ENCODE measurements around the gene EIF5A2. TPM values are rescaled to one million over a fixed set of nuclear protein-coding genes. Genes with fewer than 3 reads are reported as not detected.
"Not testable (repeated sequence)": the region's sequence is repeated elsewhere in the genome, so short reads cannot be mapped to it uniquely, and the experiment has no call there.

EIF5A2 gene
- total RNA-seq, 1 donor from 2014 or later = 8.7 TPM

DNA sequence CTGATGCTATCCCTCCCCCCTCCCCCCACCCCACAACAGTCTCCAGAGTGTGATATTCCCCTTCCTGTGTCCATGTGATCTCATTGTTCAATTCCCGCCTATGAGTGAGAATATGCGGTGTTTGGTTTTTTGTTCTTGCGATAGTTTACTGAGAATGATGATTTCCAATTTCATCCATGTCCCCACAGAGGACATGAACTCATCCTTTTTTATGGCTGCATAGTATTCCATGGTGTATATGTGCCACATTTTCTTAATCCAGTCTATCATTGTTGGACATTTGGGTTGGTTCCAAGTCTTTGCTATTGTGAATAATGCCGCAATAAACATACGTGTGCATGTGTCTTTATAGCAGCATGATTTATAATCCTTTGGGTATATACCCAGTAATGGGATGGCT is 29.7 kb downstream of the EIF5A2 start:
- H3K27ac Mint-ChIP-seq; intact Hi-C loops (cut with micrococcal nuclease); H3K36me3 Mint-ChIP-seq (ENCODE audit: low read depth); H3K4me1 Mint-ChIP-seq; H3K27me3 Mint-ChIP-seq; H3K9me3 Mint-ChIP-seq; DNase-seq; H3K4me3 Mint-ChIP-seq: not testable (repeated sequence)

DNA sequence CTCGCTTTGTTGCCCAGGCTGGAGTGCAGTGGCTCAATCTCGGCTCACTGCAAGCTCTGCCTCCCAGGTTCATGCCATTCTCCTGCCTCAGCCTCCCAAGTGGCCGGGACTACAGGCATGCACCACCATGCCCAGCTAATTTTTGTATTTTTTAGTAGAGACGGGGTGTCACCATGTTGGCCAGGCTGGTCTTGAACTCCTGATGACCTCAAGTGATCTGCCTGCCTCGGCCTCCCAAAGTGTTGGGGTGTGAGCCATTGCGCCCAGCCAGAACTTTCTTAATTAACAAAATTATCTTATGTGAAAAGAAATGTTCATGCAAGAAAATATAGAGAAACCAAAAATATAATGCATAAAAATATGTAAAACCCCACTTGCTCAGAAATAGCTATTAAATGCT is 31.1 kb downstream of the EIF5A2 start:
- H3K27ac Mint-ChIP-seq; H3K9me3 Mint-ChIP-seq; H3K36me3 Mint-ChIP-seq (ENCODE audit: low read depth); H3K27me3 Mint-ChIP-seq; H3K4me1 Mint-ChIP-seq; H3K4me3 Mint-ChIP-seq; DNase-seq; intact Hi-C loops (cut with micrococcal nuclease): not testable (repeated sequence)

DNA sequence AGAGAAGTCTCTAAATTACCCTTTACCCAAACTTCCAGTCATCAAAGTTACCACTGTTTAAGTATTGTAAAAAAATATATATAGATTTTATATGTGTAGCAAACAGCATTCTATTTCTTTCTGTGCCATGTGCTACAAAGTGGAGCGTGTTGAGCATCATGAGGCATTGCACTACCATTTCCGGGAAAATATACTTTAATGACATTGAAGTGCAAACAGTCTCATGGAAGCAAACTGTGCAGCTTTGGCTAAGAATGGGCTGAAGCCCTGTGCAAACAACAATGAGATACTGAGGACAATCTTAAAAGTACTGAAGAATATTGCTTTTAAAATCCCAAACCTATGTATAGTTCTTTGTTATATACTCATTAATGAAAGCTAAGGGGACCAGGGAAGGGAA is 31.9 kb downstream of the EIF5A2 start:
- intact Hi-C loops (cut with micrococcal nuclease) = no loop called here
- DNase-seq = no peak
- Mint-ChIP-seq H3K27ac (no peak overlapping the region), H3K27me3 (peaks cover 3% of the 10 kb centered on the region), H3K4me3 (no peak overlapping the region), H3K4me1 (no peaks in the 10 kb centered on the region), H3K9me3 (no peaks in the 10 kb centered on the region), H3K36me3 (ENCODE audit: low read depth) (no peaks in the 10 kb centered on the region)

DNA sequence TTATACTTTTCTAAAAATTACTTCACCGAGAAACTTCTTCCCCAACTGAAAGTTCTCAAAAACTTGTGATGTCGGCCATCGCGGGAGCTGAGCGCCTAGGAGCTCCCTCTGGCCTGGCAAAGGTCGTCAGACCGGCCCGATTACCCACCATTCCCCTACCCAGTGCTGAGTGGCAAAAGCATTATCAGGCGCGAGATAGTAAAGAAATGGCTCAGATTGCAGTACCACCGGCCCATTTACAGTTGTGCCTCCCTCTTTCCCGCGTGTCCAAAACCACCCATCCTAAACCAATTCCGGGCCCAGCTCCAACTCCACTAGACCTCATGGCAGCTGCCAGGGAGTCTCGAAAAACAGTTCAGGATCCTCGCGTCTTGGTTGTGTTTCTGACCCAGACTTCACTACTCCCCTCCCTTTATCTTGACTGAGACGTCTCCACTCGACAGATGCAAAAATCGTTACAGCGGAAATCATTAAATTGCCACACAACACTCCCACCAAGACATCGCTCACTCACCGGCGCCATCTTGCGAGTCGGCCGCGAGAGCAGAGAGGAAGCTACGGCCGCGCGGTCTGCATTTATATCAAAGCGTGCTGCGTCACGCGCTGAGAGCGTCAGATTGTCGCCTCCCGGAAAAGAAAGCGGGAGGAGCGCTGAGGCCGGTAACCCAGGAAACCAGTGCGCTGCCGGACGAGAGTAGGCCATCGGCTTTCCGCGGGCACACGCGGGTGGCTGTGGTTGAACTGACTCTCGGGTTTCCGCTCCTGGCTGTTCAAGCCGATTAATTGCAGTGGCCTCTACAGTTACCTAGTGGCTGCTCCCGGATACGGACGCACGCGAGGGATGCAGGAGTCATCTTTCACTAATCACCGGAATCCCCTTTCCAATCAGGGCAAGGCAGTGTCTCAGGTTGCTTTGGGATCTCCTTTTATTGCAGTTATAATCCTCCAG is 38.5 kb downstream of the EIF5A2 start, which contains the start of gene RPL22L1:
RPL22L1 (minus strand) TSS at position 551 of the 949 bp plus-strand sequence; CDS start at position 523, 28 bp downstream.
- peaks cover 40% of the 10 kb centered on the region for H3K36me3 Mint-ChIP-seq (ENCODE audit: low read depth)
- intact Hi-C loops (cut with micrococcal nuclease) = loop anchor here (1.0 to 10.0 kb wide), 6 partner anchors 13 to 1880 kb away; partner anchors contain the start of genes ECT2, EIF5A2, MYNN and PHC3
- peak; percentile 98 for DNase-seq
- no peaks in the 10 kb centered on the region for H3K27me3 Mint-ChIP-seq
- no peaks in the 10 kb centered on the region for H3K9me3 Mint-ChIP-seq
- peak within 1 kb of the TSS; percentile 96 for H3K27ac Mint-ChIP-seq
- peaks cover 18% of the 10 kb centered on the region for H3K4me1 Mint-ChIP-seq
- H3K4me3 Mint-ChIP-seq = peak within 1 kb of the TSS; percentile 92

DNA sequence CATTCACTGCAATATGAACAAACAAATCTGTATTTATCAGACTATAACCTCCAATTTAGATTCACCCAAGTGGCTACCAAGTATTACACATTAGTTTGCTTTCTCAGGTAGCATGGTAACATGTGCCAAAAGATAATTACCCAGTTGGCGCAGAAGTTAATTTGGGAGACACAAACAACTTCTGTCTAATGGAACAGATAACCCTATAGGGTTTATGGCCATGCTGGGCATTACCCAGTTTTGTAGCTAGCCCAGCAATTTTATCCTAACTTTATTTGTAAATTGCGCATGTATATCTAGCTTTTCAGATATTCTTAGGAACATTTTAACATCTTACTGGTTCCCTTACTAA is 39.2 kb downstream of the EIF5A2 start:
- peaks cover 18% of the 10 kb centered on the region for H3K4me1 Mint-ChIP-seq
- peak overlapping the region; percentile 96 for H3K27ac Mint-ChIP-seq
- DNase-seq = no peak
- H3K36me3 Mint-ChIP-seq (ENCODE audit: low read depth) = peaks cover 47% of the 10 kb centered on the region
- H3K4me3 Mint-ChIP-seq = peak overlapping the region; percentile 92
- H3K27me3 Mint-ChIP-seq = no peaks in the 10 kb centered on the region
- intact Hi-C loops (cut with micrococcal nuclease) = loop anchor here (1.0 to 10.0 kb wide), 3 partner anchors 12 to 904 kb away; partner anchors contain the start of genes PHC3 and SEC62
- H3K9me3 Mint-ChIP-seq = no peaks in the 10 kb centered on the region

DNA sequence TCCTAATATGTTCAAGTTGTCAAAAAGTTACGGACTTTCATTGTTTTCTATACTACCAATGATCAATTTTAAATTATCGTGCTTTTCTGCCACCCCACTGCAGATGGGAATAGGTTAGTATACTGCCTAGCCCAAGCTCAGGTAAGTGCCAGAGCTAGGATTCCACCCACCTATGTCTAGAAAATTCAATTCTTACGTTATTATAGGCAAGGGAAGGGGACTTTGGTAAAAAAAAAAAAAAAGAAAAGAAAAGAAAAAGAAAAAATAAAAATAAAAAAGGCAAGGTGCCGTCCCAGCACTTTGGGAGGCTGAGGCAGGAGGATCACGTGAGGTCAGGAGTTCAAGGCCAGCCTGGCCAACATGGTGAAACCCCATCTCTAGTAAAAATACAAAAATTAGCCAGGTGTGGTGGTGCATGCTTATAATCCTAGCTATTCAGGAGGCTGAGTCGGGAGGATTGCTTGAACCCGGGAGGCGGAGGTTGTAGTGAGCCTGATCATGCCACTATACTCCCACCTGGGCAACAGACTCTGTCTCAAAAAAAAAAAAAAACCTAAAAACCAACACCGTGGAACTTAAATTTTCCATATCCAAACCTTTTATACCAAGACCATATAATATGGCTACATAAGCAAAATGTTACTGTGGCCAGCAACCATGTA is 39.7 kb downstream of the EIF5A2 start:
- peaks cover 18% of the 10 kb centered on the region for H3K4me1 Mint-ChIP-seq
- H3K4me3 Mint-ChIP-seq = peak overlapping the region; percentile 92
- intact Hi-C loops (cut with micrococcal nuclease) = loop anchor here (1.0 to 10.0 kb wide), 3 partner anchors 11 to 904 kb away; partner anchors contain the start of genes PHC3 and SEC62
- no peaks in the 10 kb centered on the region for H3K9me3 Mint-ChIP-seq
- H3K27ac Mint-ChIP-seq = peak overlapping the region; percentile 96
- peaks cover 49% of the 10 kb centered on the region for H3K36me3 Mint-ChIP-seq (ENCODE audit: low read depth)
- no peak for DNase-seq
- no peaks in the 10 kb centered on the region for H3K27me3 Mint-ChIP-seq

DNA sequence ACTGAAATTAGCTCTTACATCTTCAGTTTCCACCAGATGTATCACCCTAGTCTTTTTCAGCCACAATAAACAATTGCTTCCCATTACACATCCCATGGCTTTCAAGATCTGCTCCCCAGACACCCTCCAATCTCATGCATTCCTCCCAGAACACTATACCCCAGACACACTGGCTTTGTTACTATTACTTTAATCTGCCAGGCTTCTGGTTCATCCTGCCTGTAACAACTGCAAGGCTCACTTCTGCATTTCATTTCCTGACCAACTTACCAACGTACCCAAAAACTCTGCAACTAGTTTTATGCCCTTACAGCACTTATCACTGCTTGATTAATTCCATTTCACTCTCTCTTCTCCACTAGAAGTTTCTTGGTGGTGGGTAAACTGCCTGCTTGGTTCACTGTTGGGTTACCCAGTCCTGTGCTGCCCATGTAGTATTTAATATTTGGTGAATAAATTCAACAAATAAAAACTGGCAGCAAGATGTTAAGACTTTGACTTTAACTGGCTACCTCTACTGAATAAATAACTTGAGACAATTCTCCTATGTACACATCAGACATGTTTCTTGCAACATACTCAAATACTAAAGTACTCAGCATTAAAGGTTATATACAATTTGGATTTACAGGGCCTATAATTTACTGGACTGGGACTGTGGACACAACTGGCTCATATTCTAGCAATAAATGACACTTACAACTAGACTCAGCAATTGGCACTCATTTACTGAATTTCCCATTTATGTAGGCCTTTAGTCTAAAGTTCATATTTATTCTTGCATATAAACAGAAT is 41.1 kb downstream of the EIF5A2 start:
- Mint-ChIP-seq H3K9me3 (no peaks in the 10 kb centered on the region), H3K27me3 (peaks cover 2% of the 10 kb centered on the region), H3K36me3 (ENCODE audit: low read depth) (peaks cover 53% of the 10 kb centered on the region), H3K27ac (peak overlapping the region; percentile 55), H3K4me3 (peak overlapping the region; percentile 77), H3K4me1 (peaks cover 18% of the 10 kb centered on the region)
- intact Hi-C loops (cut with micrococcal nuclease) = loop anchor here (10.0 kb wide), 1 partner anchor 903 kb away; the partner anchor contains the start of gene SEC62
- no peak for DNase-seq

DNA sequence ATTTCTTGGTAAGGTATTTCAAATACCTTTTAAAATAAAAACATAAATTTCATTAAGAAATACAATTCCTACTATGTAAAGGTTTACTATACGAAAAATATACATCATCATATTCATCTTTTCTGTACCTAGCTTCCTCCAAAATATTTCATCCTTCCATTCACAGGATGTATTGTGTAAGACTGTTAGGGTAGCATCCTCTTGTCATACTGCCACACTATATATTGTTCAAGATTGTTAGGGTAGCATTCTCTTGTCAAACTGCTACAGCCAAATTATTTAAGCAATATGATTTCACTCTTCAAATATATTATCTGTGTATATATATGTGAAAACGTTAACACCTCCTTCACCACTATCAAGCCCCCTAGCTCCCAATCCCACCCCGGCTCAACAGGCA is 41.9 kb downstream of the EIF5A2 start:
- H3K27ac Mint-ChIP-seq = no peak overlapping the region
- H3K4me3 Mint-ChIP-seq = peak overlapping the region; percentile 77

DNA sequence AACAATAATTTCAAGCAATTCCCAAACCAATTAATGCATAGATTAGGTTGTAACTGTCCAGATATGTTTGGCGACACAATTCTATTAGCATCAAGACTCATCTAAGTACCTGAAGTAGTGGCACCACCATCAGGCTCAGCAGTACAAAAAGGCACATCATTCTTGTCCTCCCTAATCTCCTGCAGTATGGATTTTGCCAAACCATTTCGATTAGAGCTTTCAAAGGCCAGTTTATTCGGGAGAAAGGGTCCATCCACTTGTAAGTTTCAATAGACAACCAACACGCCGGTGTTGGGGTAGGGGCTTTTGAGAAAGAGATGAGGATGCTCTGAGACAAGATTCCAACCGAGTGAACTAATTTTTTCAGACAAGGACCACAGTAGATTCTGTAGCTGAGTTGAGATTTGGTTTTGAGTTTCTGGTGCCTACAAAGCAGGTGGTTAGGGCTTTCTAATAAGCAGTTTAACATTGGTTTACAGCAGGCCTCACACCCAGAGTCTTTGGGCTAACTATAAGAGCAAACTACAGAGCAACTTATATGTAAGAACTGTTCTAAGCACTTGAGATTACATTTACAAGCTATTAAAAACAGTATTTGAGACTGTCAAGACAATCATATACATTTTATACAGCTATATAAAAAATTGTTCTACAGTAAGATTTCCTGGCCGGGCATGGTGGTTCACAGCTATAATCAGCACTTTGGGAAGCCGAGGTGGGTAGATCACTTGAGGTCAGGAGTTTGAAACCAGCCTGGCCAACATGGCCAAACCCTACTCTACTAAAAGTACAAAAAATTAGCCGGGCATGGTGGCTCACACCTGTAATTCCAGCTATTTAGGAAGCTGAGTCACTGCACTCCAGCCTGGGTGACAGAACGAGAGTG is 43.0 kb downstream of the EIF5A2 start:
- H3K27me3 Mint-ChIP-seq = peaks cover 2% of the 10 kb centered on the region
- no peak overlapping the region for H3K27ac Mint-ChIP-seq
- peaks cover 17% of the 10 kb centered on the region for H3K4me1 Mint-ChIP-seq
- intact Hi-C loops (cut with micrococcal nuclease) = loop anchor here (10.0 kb wide), 1 partner anchor 901 kb away; the partner anchor contains the start of gene SEC62
- no peaks in the 10 kb centered on the region for H3K9me3 Mint-ChIP-seq
- H3K4me3 Mint-ChIP-seq = no peak overlapping the region
- peaks cover 53% of the 10 kb centered on the region for H3K36me3 Mint-ChIP-seq (ENCODE audit: low read depth)
- no peak for DNase-seq

More for the DNA sequence above, 41.9 kb downstream of the EIF5A2 start:
- Mint-ChIP-seq H3K4me1 (peaks cover 18% of the 10 kb centered on the region), H3K36me3 (ENCODE audit: low read depth) (peaks cover 53% of the 10 kb centered on the region), H3K9me3 (no peaks in the 10 kb centered on the region), H3K27me3 (peaks cover 2% of the 10 kb centered on the region)
- intact Hi-C loops (cut with micrococcal nuclease) = loop anchor here (10.0 kb wide), 1 partner anchor 902 kb away; the partner anchor contains the start of gene SEC62
- no peak for DNase-seq

DNA sequence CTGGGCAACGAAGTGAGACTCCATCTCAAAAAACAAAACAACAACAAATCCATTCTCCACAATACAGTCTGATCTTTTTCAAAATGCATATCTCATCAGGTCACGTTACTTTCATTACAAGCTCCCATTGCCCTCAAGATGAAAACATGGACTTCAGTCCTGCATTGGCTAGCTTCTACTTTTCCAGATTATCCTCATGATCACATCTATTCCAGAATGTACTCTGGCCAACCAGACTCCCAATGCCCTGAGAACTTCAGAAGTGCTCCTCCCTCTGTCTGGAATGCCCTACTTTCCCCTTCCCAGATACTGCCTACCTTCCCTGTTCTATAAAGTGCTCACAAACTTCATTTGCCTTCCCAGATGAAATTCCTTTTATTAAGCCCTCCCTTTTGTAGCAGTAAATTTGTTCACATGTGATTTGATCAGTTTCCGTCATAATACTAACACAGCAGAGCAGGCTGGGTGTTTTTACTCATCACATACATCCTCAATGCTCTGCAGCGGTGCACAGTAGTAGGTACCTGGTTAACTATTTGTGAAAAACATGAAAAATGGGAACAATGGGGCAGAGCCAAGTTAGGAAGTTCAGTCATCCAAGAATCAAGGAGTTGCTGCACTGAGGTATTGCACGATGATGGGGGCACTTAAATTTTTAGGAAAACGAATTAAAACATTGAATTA is 43.8 kb downstream of the EIF5A2 start:
- no peak for DNase-seq
- H3K27me3 Mint-ChIP-seq = peaks cover 2% of the 10 kb centered on the region
- H3K27ac Mint-ChIP-seq = no peak overlapping the region
- no peaks in the 10 kb centered on the region for H3K9me3 Mint-ChIP-seq
- peaks cover 12% of the 10 kb centered on the region for H3K4me1 Mint-ChIP-seq
- no peak overlapping the region for H3K4me3 Mint-ChIP-seq
- H3K36me3 Mint-ChIP-seq (ENCODE audit: low read depth) = peaks cover 49% of the 10 kb centered on the region
- intact Hi-C loops (cut with micrococcal nuclease) = loop anchor here (10.0 kb wide), 1 partner anchor 900 kb away; the partner anchor contains the start of gene SEC62

DNA sequence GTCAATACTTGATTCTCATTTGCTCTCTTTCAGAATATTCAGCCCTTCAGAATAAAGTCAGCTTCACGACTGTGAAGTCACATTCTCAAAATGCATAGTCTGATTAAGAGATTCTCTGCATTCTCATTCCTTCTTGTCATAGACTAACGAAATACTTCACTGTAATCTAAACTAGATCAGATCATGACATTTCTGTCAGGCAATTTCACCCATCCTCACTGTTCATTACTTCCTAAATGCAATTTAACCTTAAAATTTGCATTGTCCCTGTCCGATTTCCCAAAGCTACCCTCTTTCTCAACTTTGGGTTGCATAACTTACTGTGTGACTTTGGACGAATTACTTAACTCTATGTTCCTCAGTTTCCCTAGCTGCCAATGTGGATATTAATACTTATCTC is 44.6 kb downstream of the EIF5A2 start:
- DNase-seq = no peak
- peaks cover 12% of the 10 kb centered on the region for H3K4me1 Mint-ChIP-seq
- H3K4me3 Mint-ChIP-seq = no peak overlapping the region
- intact Hi-C loops (cut with micrococcal nuclease) = loop anchor here (10.0 kb wide), 1 partner anchor 899 kb away; the partner anchor contains the start of gene SEC62
- H3K27ac Mint-ChIP-seq = no peak overlapping the region
- peaks cover 42% of the 10 kb centered on the region for H3K36me3 Mint-ChIP-seq (ENCODE audit: low read depth)
- no peaks in the 10 kb centered on the region for H3K9me3 Mint-ChIP-seq
- peaks cover 2% of the 10 kb centered on the region for H3K27me3 Mint-ChIP-seq

All from activated CD4-positive, alpha-beta T cell treated with anti-CD3 and anti-CD28 coated beads, Interleukin-2, amount 10 ng/mL, durations not matched to agents 24 days and 14 days (primary cell).